K562 (cell line): ENCODE measurements around the gene AGXT. TPM values are rescaled to one million over a fixed set of nuclear protein-coding genes. Genes with fewer than 3 reads are reported as not detected.

Source experiments
- ATAC-seq: fragments of 200-7000 bp; cut with Tn5 transposase; 3 replicates; pipeline ENCODE4 v1.9.1; 2020; ENCODE audit warnings: moderate library complexity
- BruUV-seq: library from RNA; stranded (reverse); fragments of 400-500 nt; replicated peaks from 2 replicates; lab custom pipeline; 2021; lab: Mats Ljungman, UMichigan
- CTCF ChIA-PET: fragments of 300-600 bp; formaldehyde crosslinking; extraction: SDS; loops from one replicate; lab custom pipeline; 2021; ENCODE audit warnings: low intra/inter-chr PET ratio; lab: Yijun Ruan, JAX
- POLR2A ChIA-PET: fragments of 300-600, 350-650 bp; sonication (Branson Sonifier 250); formaldehyde crosslinking; extraction: SDS; loops from one replicate; lab custom pipeline; 2021; ENCODE audit warnings: antibody characterized with exemption, inconsistent platforms; lab: Yijun Ruan, JAX
- DNase-seq, 4 experiments: peaks; one replicate each; pipeline versions ENCODE4 v3.0.0 to v3.0.0-alpha.2; 2011 to 2018; ENCODE audit warnings: low spot score in 3 of 4, mixed read lengths in 3 of 4; ENCODE audit errors: extremely low read depth in 1 of 4
- FAIRE-seq: peaks from 2 replicates; lab custom pipeline; 2011; peaks lifted over from hg19 to GRCh38; lab: Jason Lieb, UNC
- H2AFZ ChIP-seq: 2 replicates; pipeline ENCODE4 v1.6.0; 2011; ENCODE audit warnings: low read depth, low read length, control low read depth, inconsistent platforms
- H3K27ac ChIP-seq: fragments of 200-600 bp; 3 replicates; pipeline ENCODE4 v1.8.0; 2011; ENCODE audit warnings: low read depth, mild to moderate bottlenecking, control low read depth, inconsistent platforms, low read length, moderate library complexity, mixed read lengths; ENCODE audit errors: extremely low read depth
- H3K27me3 ChIP-seq, 2 experiments: fragments of 300-600 bp in 1 of 2; 2 replicates in 1 of 2; 3 replicates in 1 of 2; pipeline versions ENCODE4 v1.6.0 to v1.8.0; 2011; ENCODE audit warnings: inconsistent platforms in 2 of 2, low read length in 2 of 2, mild to moderate bottlenecking in 1 of 2, mixed read lengths in 1 of 2, moderate library complexity in 1 of 2; ENCODE audit not compliant: control insufficient read depth in 2 of 2, insufficient read depth in 2 of 2
- H3K36me3 ChIP-seq: fragments of 300-600 bp; 3 replicates; pipeline ENCODE4 v1.8.0; 2011; ENCODE audit warnings: mild to moderate bottlenecking, low read length, inconsistent platforms; ENCODE audit not compliant: control insufficient read depth, insufficient read depth
- H3K4me1 ChIP-seq, 2 experiments: fragments of 200-600 bp in 1 of 2; replicated peaks in 1 of 2; 2 replicates in 1 of 2; 3 replicates in 1 of 2; pipeline versions ENCODE4 v1.5.1 to v1.8.0; 2011; ENCODE audit warnings: inconsistent platforms in 2 of 2, low read length in 2 of 2, mild to moderate bottlenecking in 1 of 2, mixed read lengths in 1 of 2, moderate library complexity in 1 of 2; ENCODE audit not compliant: control insufficient read depth in 2 of 2, insufficient read depth in 2 of 2
- H3K4me2 ChIP-seq: 2 replicates; pipeline ENCODE4 v1.6.1; 2011; ENCODE audit warnings: low read length, control low read depth, inconsistent platforms, mixed read lengths; ENCODE audit not compliant: insufficient read depth
- H3K4me3 ChIP-seq: fragments of 200-600 bp; sonication (generic), shearing (Covaris generic); 2 replicates; pipeline ENCODE4 v1.5.1; 2016; ENCODE audit warnings: control low read depth, inconsistent platforms
- H3K79me2 ChIP-seq: fragments of 200-600 bp; 3 replicates; pipeline ENCODE4 v1.8.0; 2011; ENCODE audit warnings: low read length, inconsistent platforms; ENCODE audit not compliant: control insufficient read depth, insufficient read depth
- H3K9ac ChIP-seq, 2 experiments: 2 replicates each; pipeline versions ENCODE4 v1.6.0 to v1.6.1; 2011; ENCODE audit warnings: low read depth in 2 of 2, low read length in 2 of 2, control low read depth in 1 of 2, inconsistent platforms in 1 of 2, mild to moderate bottlenecking in 1 of 2, mixed read lengths in 1 of 2; ENCODE audit not compliant: insufficient read depth in 1 of 2
- H3K9me1 ChIP-seq: one replicate; pipeline ENCODE4 v1.6.0; 2011; ENCODE audit warnings: inconsistent platforms, mild to moderate bottlenecking, low read length, moderate library complexity; ENCODE audit not compliant: control insufficient read depth, insufficient read depth
- H3K9me3 ChIP-seq: replicated peaks from 2 replicates; pipeline ENCODE4 v1.5.1; 2011; ENCODE audit warnings: low read depth, low read length, inconsistent platforms; ENCODE audit not compliant: control insufficient read depth, insufficient read depth
- H4K20me1 ChIP-seq: replicated peaks from 2 replicates; pipeline ENCODE4 v1.6.1; 2011; ENCODE audit warnings: low read length, inconsistent platforms, mixed read lengths; ENCODE audit not compliant: control insufficient read depth, insufficient read depth
- BDP1 ChIP-seq: IDR thresholded peaks from 3 replicates; pipeline ENCODE4 v1.6.1; 2011; ENCODE audit not compliant: insufficient read length, insufficient read depth
- BRF2 ChIP-seq: IDR thresholded peaks from 3 replicates; pipeline ENCODE4 v1.6.1; 2011; ENCODE audit warnings: borderline replicate concordance, mild to moderate bottlenecking; ENCODE audit not compliant: insufficient read length, insufficient read depth
- ETV5 ChIP-seq: sonication (generic); formaldehyde crosslinking; IDR thresholded peaks from 2 replicates; pipeline ENCODE4 v1.4.0; 2020; ENCODE audit warnings: low read depth, mild to moderate bottlenecking, missing genetic modification reagents
- HES1 ChIP-seq: fragments of 450-650 bp; IDR thresholded peaks from 2 replicates; pipeline ENCODE4 v1.6.1; 2016; ENCODE audit warnings: low read depth, mild to moderate bottlenecking, moderate library complexity
- JUNB ChIP-seq: fragments of 450-650 bp; formaldehyde crosslinking; conservative IDR thresholded peaks from 2 replicates; pipeline ENCODE4 v1.4.0; 2020; ENCODE audit warnings: mild to moderate bottlenecking
- OTX1 ChIP-seq: fragments of 450-650 bp; formaldehyde crosslinking; IDR thresholded peaks from 2 replicates; pipeline ENCODE4 v1.4.0; 2022; ENCODE audit warnings: mild to moderate bottlenecking
- SNRNP70 ChIP-seq: fragments of 200-400 bp; formaldehyde crosslinking; optimal IDR thresholded peaks from 2 replicates; pipeline ENCODE3; 2017; ENCODE audit warnings: low read depth, low read length
- STAT5A ChIP-seq: IDR thresholded peaks from 2 replicates; pipeline ENCODE4 v1.6.1; 2012; ENCODE audit warnings: low read length, inconsistent platforms, borderline replicate concordance
- TSC22D4 ChIP-seq: fragments of 450-650 bp; IDR thresholded peaks from 2 replicates; pipeline ENCODE4 v1.6.1; 2016; ENCODE audit warnings: missing genetic modification characterization, missing biosample characterization, control low read depth
- WHSC1 ChIP-seq: IDR thresholded peaks from one replicate; pipeline ENCODE4 v1.6.1; 2012; ENCODE audit warnings: low read length, control low read depth, inconsistent platforms
- ZFP1 ChIP-seq: fragments of 450-650 bp; formaldehyde crosslinking; IDR thresholded peaks from 2 replicates; pipeline ENCODE4 v1.4.0; 2020; ENCODE audit warnings: mild to moderate bottlenecking, mixed read lengths
- ZNF444 ChIP-seq: fragments of 250-450 bp; sonication (Bioruptor Pico); IDR thresholded peaks from 2 replicates; pipeline ENCODE4 v1.4.0; 2020; ENCODE audit warnings: mild to moderate bottlenecking, moderate library complexity
- WGBS: fragments of 100-300 bp; shearing (Covaris generic); methylation state at CpG from one replicate; pipeline ENCODE4 v1.1.6; 2016; ENCODE audit warnings: low coverage, mixed read lengths; ENCODE audit not compliant: insufficient coverage; ENCODE audit errors: missing lambda C conversion rate; 5-methylcytosine and 5-hydroxymethylcytosine counted together
- in situ Hi-C: fragments of 300-500 bp; cut with MboI; formaldehyde crosslinking; loops from 4 replicates; pipeline ENCODE4 v1.15.0; 2018; ENCODE audit warnings: inconsistent platforms, mixed read lengths
- intact Hi-C: fragments of 100-400 bp; cut with micrococcal nuclease; formaldehyde crosslinking; loops from 2 replicates; pipeline ENCODE4 v1.14.2; 2022
- polyA plus RNA-seq, 8 experiments: library from polyadenylated mRNA; depleted of rRNA in 4 of 8; stranded (reverse) in 5 of 8; unstranded in 3 of 8; fragments of >200 nt; fragmentation: Nextera tagmentation in 2 of 8; fragmentation: Illumina TruSeq in 1 of 8; extraction: Ambion mirVana in 2 of 8; extraction: Trizol in 1 of 8; gene quantifications; 2 replicates each; pipeline versions ENCODE4 v1.2.1 to v1.2.3, GENCODE V29; 2011 to 2014; ENCODE audit warnings: inconsistent platforms in 1 of 8, missing spikeins in 1 of 8
- total RNA-seq, 7 experiments: library from RNA; depleted of rRNA in 6 of 7; stranded (reverse); fragments of >200 nt in 6 of 7; fragmentation: Illumina TruSeq in 2 of 7; extraction: Trizol in 2 of 7; gene quantifications; 2 replicates each; pipeline versions ENCODE4 v1.2.1 to v1.2.3, GENCODE V29; 2011 to 2021; ENCODE audit warnings: low replicate concordance in 1 of 7

Gene AGXT
- total and polyA plus RNA-seq, 9 of the 15 experiments (the other 6 are each of a cell fraction or from before 2014, with no cell fraction given): 0.18 TPM; not detected in 8

GRCh38 chr2:240884221-240884620 is 15.6 kb downstream of the AGXT start (continued):
- no peak for TF ChIP-seq BRF2
- no peak for TF ChIP-seq HES1
- TF ChIP-seq JUNB (CRISPR knock-in tag): no peak
- no peak for TF ChIP-seq SNRNP70
- TF ChIP-seq WHSC1: no peak

GRCh38 chr2:240884745-240885144 is 16.1 kb downstream of the AGXT start:
- in situ Hi-C loops: no loop called here
- Histone ChIP-seq H3K9ac (no peak overlapping the region), H3K4me2 (no peak overlapping the region), H3K9me3 (no peaks in the 10 kb centered on the region)
- CTCF ChIA-PET: no interaction called here
- no peak for TF ChIP-seq ZNF444
- TF ChIP-seq STAT5A: no peak
- TF ChIP-seq BDP1: no peak
- no peak for TF ChIP-seq TSC22D4 (tag)
- no peak for TF ChIP-seq OTX1 (CRISPR knock-in tag)
- TF ChIP-seq ZFP1 (CRISPR knock-in tag): no peak
- no peak for TF ChIP-seq ETV5 (CRISPR knock-in tag)
- TF ChIP-seq, all 486 proteins: peak for 0
- Histone ChIP-seq H3K4me1 (peaks cover 0 to 5% of the 10 kb centered on the region in 2 experiments; a peak in 2 of 5 replicates), H3K27ac (no peak overlapping the region), H3K9me1 (no peaks in the 10 kb centered on the region), H3K4me3 (no peak overlapping the region), H2AFZ (no peak overlapping the region), H4K20me1 (no peaks in the 10 kb centered on the region), H3K79me2 (no peaks in the 10 kb centered on the region), H3K36me3 (no peaks in the 10 kb centered on the region), H3K27me3 (peaks cover 0 to 4% of the 10 kb centered on the region in 2 experiments; a peak in 1 of 5 replicates)
- POLR2A ChIA-PET: no interaction called here
- 0% methylated on average over 3 of the region's 3 CpGs for WGBS
- no peak for ATAC-seq
- intact Hi-C loops: no loop called here
- DNase-seq: no peak
- no TSS peak for BruUV-seq
- FAIRE-seq: no peak
